Measurements from ENCODE around the gene UGT2A3. TPM values are rescaled to one million over a fixed set of nuclear protein-coding genes. Genes with fewer than 3 reads are reported as not detected.

Gene UGT2A3
- total RNA-seq, 2 experiments from 2014 or later, result not detected

Other genes with a start within 250 kb of the UGT2A3 start
- gene UGT2B10, start 135.8 kb downstream of the UGT2A3 start, total RNA-seq, result not detected
- gene UGT2B7, start 144.7 kb upstream of the UGT2A3 start, total RNA-seq, result not detected

Measured in activated CD8-positive, alpha-beta T cell treated with anti-CD3 and anti-CD28 coated beads, Interleukin-2, amount 10 ng/mL, durations not matched to agents 7 days and 5 days (primary cell).